Left ventricle myocardium superior (tissue), 1 donor: ENCODE measurements around the gene TBCE. TPM values are rescaled to one million over a fixed set of nuclear protein-coding genes. Genes with fewer than 3 reads are reported as not detected.
"Not testable (repeated sequence)": the region's sequence is repeated elsewhere in the genome, so short reads cannot be mapped to it uniquely, and the experiment has no call there.

Experiments used
- ATAC-seq: fragments of 200-7000 bp; cut with Tn5 transposase; one replicate; pipeline ENCODE4 v1.9.1; 2020; ENCODE audit warnings: mild to moderate bottlenecking, moderate library complexity
- DNase-seq: peaks from one replicate; pipeline ENCODE4 v3.0.0-alpha.2; 2020
- intact Hi-C: fragments of 100-400 bp; cut with micrococcal nuclease; formaldehyde crosslinking; loops from one replicate; pipeline ENCODE4 v1.11.0; 2022
- total RNA-seq: library from RNA; stranded (reverse); fragmentation: NEBNext Ultra II Directional; extraction: Animal tissue kit (Norgen Biotek cat#: 25700); gene quantifications from one replicate; pipeline ENCODE4 v1.2.1, GENCODE V29; 2021
- donor health status: DM: no; HTN: yes; CAD: no; lungs with severe emphysema.

Gene TBCE
- total RNA-seq, 1 donor from 2014 or later, result 18.7 TPM

DNA sequence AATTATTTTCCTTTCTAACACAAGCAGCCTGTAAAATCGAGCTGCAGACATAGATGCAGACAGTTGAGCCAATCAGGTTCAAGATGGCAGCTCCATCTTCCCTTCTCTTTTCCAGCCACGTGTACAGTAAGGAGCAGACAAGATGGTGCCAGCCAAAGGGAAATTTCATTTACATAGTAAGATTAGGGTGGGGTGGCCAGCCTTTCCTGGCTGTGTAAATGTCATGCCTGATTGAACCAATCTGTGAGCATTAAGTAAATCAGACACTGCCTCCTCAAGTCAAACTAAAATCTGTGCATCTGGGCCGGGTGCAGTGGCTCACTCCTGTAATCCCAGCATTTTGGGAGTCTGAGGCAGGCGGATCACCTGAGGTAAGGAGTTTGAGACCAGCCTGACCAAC, 60.2 kb downstream of the TBCE start:
- ATAC-seq, result no peak
- intact Hi-C loops, result no loop called here
- DNase-seq, result no peak

DNA sequence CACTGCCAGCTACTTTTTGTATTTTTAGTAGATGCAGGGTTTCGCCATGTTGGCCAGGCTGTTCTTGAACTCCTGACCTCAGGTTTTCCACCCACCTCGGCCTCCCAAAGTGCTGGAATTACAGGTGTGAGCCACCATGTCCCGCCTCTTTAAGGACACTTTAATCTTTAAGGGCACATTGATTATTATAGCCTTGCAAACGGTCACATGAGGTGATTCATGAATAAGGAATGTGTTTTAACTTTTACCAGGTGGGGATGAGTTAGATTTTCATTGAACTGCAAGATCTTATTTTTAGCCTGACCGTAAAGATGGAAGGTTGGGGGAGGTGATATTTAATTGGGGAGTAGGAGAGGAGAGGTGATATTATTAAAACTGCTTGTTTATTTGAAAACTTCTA, 61.9 kb downstream of the TBCE start:
- ATAC-seq (no peak), DNase-seq (no peak)
- intact Hi-C loops, result no loop called here

GRCh38 chr1:235430991-235431390, 63.8 kb downstream of the TBCE start:
- ATAC-seq, result no peak
- intact Hi-C loops, result no loop called here
- DNase-seq, result no peak

DNA sequence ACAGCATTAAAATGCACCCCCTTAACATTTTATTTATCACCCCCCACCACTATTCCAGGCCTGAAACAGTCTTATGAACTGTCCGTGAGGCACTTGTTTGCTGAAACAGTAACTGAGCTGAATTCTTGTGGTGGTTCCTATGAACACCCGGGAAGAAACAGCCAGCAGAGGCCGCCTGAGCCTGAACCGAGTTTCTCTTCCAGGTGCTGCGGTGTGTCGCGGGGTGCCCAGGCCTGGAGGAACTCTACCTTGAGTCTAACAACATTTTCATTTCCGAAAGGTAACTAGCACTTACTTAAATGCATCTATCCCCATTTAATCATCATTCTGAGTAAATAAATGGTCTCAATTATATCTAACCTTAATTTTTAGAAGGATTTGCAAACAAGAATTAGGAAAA, 66.8 kb downstream of the TBCE start:
- no peak for DNase-seq
- intact Hi-C loops, result no loop called here
- no peak for ATAC-seq

GRCh38 chr1:235441159-235441685, 74.0 kb downstream of the TBCE start:
- DNase-seq, result no peak
- intact Hi-C loops, result no loop called here
- ATAC-seq, result no peak

DNA sequence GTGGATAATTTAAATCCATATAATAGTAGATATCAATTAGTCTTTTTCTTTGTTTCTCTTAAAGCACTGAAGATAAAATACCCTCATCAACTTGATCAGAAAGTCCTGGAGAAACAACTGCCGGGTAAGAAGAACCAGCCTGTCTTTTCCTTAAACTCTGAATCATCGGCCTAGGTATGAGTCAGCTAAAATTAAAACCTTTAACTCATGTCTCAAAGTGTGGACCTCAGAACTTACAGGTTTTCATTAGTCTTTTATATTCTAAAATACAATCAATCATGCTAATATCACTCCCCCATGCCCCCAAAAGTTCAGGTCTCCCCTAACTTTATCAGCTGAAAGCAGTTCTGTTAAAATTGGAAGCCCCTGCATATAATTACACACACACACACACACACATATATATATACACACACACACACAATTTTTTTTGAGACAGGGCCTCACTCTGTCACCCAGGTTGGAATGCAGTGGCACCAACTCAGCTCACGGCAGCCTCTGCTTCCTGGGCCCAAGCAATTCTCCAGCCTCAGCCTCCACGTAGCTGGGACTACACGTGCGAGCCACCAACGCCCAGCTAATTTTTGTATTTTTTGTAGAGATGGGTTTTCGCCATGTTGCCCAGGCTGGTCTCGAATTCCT, 75.7 kb downstream of the TBCE start:
- no peak for DNase-seq
- intact Hi-C loops, result no loop called here
- ATAC-seq, result no peak

DNA sequence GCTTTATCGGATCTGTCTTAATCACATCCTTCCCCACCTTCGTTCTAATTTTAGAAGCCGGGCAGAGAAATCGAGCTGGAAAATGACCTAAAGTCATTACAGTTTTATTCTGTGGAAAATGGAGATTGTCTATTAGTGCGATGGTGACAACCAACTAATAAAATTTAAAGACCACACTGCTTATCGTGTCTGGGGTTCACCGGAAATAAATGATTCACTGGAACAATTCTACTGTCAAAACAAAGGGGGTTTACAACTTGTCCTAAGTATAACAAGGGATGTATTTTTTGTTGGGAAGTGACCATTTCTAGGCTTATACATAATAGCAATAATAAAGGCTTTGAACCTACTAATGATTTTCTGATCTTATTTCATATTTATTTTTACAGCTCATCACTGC, 81.4 kb downstream of the TBCE start:
- no peak for ATAC-seq
- intact Hi-C loops, result no loop called here
- DNase-seq, result no peak

GRCh38 chr1:235450433-235450832, 83.2 kb downstream of the TBCE start:
- DNase-seq, result no peak
- intact Hi-C loops, result no loop called here
- no peak for ATAC-seq

DNA sequence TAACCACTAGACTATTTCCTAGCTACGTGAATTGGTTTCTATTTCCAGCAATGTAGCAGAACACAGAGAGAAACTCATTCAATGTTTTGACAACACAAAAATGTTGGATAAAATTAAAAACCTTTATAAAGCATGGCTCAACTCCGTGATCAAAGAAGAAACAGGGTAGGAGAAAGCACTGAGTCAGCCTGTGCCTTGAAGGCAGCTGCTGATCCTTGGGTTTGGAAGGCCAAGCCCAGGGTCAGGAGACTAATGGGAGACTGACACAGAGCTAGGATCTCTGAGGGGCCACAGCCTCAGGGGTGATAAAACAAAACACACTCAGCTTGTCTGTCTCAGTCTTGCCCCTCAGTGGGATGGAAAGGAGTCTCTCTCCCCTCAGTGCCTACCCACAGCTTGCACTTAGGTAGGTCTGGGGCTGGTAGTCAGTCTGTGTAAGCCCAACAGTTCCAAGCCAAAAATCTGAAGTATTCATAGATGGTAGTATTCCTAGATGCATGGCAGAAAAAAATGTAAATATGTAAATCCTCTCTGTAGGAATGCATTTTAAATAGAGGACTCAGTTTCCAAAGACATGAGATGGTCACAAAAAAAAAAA, 83.8 kb downstream of the TBCE start:
- intact Hi-C loops, result no loop called here
- no peak for ATAC-seq

GRCh38 chr1:235454021-235454420, 86.8 kb downstream of the TBCE start:
- ATAC-seq, result no peak
- no peak for DNase-seq
- intact Hi-C loops, result no loop called here

More for the DNA sequence above, 83.8 kb downstream of the TBCE start:
- DNase-seq, result no peak

GRCh38 chr1:235455097-235455496, 87.9 kb downstream of the TBCE start:
- no peak for DNase-seq
- intact Hi-C loops, result no loop called here
- no peak for ATAC-seq

GRCh38 chr1:235455823-235456222, 88.6 kb downstream of the TBCE start:
- ATAC-seq (no peak), DNase-seq (no peak)
- intact Hi-C loops, result no loop called here

DNA sequence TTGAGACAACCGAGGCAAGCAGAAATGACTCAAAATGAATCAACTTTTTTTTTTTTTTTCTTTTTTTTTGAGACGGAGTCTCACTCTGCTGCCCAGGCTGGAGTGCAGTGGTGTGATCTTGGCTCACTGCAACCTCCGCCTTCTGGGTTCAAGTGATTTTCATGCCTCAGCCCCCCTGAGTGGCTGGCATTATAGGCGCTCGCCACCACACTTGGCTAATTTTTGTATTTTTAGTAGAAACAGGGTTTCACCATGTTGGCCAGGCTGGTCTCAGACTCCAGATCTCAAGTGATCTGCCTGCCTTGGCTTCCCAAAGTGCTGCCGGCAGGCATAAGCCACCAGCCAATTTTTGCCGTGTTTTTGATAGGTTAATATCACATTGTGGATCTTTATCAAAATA, 90.6 kb downstream of the TBCE start:
- ATAC-seq, DNase-seq, intact Hi-C loops: not testable (repeated sequence)

- ATAC-seq (no peak), DNase-seq (no peak)
- intact Hi-C loops, result no loop called here
Observed at GRCh38 chr1:235460770-235461169, 93.5 kb downstream of the TBCE start.

DNA sequence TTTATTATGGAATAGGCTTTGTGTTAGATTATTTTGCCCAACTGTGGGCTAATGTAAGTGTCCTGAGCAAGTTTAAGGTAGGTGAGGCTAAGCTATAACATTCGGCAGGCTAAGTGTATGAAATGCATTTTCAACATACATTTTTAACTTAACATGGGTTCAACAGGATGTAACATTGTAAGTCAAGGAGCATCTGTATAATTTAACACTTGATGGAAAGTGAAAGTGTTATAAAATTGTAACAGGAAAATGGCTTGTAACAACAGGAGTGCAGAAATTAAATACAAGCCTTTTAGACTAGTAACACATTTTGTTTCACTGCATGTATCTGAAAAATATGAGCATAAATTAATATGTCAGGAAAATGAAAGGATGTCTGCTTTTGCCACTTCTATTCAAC, 94.7 kb downstream of the TBCE start:
- intact Hi-C loops, result no loop called here
- DNase-seq, result no peak
- ATAC-seq, result no peak

DNA sequence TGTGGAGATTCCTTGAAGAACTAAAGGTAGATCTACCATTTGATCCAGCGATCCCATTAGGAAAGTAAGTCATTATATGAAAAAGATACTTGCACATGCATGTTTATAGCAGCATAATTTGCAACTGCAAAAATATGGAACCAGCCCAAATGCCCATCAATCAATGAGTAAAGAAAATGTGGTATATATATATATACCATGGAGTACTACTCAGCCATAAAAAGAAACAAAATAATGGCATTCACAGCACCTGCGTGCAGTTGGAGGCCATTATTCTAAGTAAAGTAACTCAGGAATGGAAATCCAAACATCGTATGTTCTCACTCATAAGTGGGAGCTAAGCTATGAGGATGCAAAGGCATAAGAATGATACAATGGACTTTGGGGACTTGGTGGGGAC, 95.6 kb downstream of the TBCE start:
- ATAC-seq, intact Hi-C loops, DNase-seq: not testable (repeated sequence)

DNA sequence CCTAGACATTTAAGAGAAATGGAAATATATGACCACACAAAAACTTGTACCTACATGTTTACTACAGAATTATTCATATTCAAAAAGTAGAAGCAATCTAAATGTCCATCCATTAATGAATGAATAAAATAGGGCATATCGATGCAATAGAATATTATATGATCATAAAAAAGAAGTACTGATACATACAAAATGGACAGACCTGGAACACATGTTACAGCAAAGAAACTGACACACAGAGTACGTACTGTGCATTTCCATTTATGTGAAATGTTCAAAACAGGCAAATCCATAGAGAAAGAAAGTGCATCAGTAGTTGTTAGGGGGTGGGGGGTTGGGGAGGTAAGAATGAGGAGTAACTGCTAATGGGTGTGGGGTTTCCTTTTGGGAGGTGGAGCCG, 97.8 kb downstream of the TBCE start:
- no peak for ATAC-seq
- intact Hi-C loops, result no loop called here
- DNase-seq, result no peak

DNA sequence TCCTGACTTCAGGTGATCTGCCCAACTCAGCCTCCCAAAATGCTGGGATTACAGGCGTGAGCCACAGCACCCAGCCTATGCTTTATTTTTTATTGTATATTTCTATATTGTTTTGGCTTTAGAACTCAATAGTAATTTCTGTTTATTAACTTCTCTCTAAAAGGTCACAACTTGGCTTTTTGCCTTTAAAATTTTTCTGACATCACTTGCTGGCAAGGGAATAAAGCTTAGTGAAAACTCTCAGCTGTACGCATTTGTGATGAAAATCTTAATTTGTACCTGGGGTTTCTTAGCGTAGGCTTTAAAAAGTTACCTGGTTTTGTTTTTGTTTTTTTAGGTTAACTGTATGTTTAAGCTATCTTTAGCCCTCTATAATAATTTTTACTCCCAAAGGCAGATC, 100.8 kb downstream of the TBCE start:
- intact Hi-C loops, result no loop called here
- ATAC-seq (no peak), DNase-seq (no peak)

DNA sequence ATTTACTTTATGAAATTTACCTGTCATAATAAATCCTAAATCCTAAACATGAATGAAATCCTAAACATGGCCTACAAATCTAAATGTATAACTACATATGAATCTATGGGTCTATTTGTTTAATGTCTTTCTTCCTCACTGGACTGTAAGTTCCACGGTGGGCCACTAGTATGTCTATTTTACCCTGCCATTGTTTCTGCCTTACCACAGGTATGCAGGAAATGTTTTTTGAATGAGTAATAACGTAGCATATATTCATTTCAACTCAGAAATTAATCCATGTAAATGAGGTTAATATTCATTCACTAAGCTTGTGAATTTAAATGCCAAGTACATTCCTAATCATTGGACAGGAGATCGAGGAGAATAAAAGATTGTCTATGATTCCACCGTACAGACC, 101.7 kb downstream of the TBCE start:
- intact Hi-C loops, result no loop called here
- ATAC-seq, result no peak
- no peak for DNase-seq

GRCh38 chr1:235469897-235470296, 102.7 kb downstream of the TBCE start:
- intact Hi-C loops, DNase-seq, ATAC-seq: not testable (repeated sequence)
